ENCODE measurements around the gene HTR2B. TPM values are rescaled to one million over a fixed set of nuclear protein-coding genes. Genes with fewer than 3 reads are reported as not detected.

HTR2B gene
- polyA plus RNA-seq, 1 experiment = 1.2 TPM

DNA sequence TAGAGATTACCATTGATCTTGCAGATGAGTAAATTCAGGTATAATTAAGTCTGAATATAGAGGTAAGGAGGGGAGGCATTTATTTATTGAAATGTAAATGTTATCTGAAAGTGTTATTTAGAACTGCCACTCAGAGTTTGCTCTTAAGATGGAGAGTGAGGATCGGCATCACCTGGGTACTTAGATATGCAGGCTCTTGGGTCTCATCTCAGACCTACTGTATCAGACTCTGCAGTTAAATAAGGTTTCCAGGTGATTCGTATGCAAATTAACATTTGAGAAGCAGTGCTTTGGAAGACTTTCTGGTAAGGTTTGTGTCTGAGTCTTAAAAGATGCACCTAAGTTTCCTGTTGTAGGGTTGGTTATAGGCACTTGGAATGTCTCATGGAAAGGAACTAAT, 9.2 kb downstream of the HTR2B start:
- H3K9me3 ChIP-seq (ENCODE audit: control insufficient read depth, insufficient read depth, low read length) = no peaks in the 10 kb centered on the region
- H3K27ac ChIP-seq (ENCODE audit: low read depth, low read length) = no peak overlapping the region
- no peaks in the 10 kb centered on the region for H3K27me3 ChIP-seq (ENCODE audit: control insufficient read depth, insufficient read depth, low read length)
- TF ChIP-seq, protein P1, sequence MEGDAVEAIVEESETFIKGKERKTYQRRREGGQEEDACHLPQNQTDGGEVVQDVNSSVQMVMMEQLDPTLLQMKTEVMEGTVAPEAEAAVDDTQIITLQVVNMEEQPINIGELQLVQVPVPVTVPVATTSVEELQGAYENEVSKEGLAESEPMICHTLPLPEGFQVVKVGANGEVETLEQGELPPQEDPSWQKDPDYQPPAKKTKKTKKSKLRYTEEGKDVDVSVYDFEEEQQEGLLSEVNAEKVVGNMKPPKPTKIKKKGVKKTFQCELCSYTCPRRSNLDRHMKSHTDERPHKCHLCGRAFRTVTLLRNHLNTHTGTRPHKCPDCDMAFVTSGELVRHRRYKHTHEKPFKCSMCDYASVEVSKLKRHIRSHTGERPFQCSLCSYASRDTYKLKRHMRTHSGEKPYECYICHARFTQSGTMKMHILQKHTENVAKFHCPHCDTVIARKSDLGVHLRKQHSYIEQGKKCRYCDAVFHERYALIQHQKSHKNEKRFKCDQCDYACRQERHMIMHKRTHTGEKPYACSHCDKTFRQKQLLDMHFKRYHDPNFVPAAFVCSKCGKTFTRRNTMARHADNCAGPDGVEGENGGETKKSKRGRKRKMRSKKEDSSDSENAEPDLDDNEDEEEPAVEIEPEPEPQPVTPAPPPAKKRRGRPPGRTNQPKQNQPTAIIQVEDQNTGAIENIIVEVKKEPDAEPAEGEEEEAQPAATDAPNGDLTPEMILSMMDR (IDR thresholded peaks at IDR 0.05; ENCODE audit: low read depth, low read length) = no peak
- H3K4me3 ChIP-seq (ENCODE audit: low read depth, low read length) = no peak overlapping the region
- CTCF ChIA-PET = interaction anchor here (0.8 to 1.7 kb wide), 3 partner anchors 12 to 297 kb away, joined by 3 to 8 read pairs (median 4); no protein-coding TSS in a partner anchor
- no peak for DNase-seq (ENCODE audit: low read depth, low spot score)
- POLR2A ChIA-PET = interaction anchor here (0.7 kb wide), 1 partner anchor 8 kb away, joined by 4 read pairs; no protein-coding TSS in a partner anchor

DNA sequence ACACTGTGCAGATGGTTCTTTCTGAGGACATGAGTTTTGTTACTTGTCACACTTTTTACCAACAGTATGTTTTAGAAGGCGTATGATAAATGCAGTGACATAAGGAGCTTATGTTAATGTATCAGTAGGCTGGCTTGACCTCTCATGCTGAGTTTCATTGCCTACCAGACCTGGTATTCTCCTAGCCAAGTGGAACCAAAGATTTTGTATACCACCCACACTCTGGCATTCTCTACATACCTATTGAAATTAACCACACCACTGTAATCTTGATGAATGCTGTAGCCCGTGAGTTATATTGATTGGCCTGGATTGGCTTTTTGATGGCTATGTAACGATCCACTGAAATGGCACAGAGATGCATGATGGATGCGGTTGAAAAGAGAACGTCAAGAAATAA, 11.4 kb downstream of the HTR2B start:
- H3K27me3 ChIP-seq (ENCODE audit: control insufficient read depth, insufficient read depth, low read length) = no peaks in the 10 kb centered on the region
- H3K9me3 ChIP-seq (ENCODE audit: control insufficient read depth, insufficient read depth, low read length) = no peaks in the 10 kb centered on the region
- POLR2A ChIA-PET = no interaction called here
- TF ChIP-seq, protein P1 (IDR thresholded peaks at IDR 0.05; ENCODE audit: low read depth, low read length) = no peak
- CTCF ChIA-PET = interaction anchor here (2.4 to 4.0 kb wide), 3 partner anchors 9 to 113 kb away, joined by 9 to 34 read pairs (median 10); no protein-coding TSS in a partner anchor
- H3K27ac ChIP-seq (ENCODE audit: low read depth, low read length) = no peak overlapping the region
- no peak for DNase-seq (ENCODE audit: low read depth, low spot score)
- no peak overlapping the region for H3K4me3 ChIP-seq (ENCODE audit: low read depth, low read length)

DNA sequence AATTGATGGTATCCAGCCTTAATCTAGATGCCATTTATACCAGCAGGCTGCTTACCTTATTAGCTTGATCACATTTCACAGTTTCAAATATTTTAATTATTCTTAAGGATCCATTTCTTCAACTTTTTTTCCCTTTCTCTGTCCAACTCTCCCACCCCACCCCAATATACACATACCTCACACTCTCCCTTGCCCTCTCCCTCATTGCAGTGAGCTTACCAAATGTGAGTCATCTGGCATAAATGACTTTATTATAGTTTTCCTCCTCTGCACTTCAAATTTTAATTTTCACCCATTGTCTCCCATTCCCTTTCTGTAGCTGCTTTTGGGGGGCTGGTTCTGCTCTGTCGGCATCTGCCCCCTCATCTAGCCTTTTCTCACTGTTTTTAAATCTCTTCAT, 12.9 kb downstream of the HTR2B start:
- H3K27me3 ChIP-seq (ENCODE audit: control insufficient read depth, insufficient read depth, low read length) = no peaks in the 10 kb centered on the region
- TF ChIP-seq, protein P1 (IDR thresholded peaks at IDR 0.05; ENCODE audit: low read depth, low read length) = no peak
- ChIA-PET CTCF (interaction anchor here (0.9 to 4.0 kb wide), 11 partner anchors 8 to 341 kb away, joined by 3 to 34 read pairs (median 6); partner anchors contain the start of gene ARMC9), POLR2A (interaction anchor here (0.6 kb wide), 1 partner anchor 300 kb away, joined by 3 read pairs; no protein-coding TSS in a partner anchor)
- H3K4me3 ChIP-seq (ENCODE audit: low read depth, low read length) = no peak overlapping the region
- H3K27ac ChIP-seq (ENCODE audit: low read depth, low read length) = peak overlapping the region; percentile 12
- no peaks in the 10 kb centered on the region for H3K9me3 ChIP-seq (ENCODE audit: control insufficient read depth, insufficient read depth, low read length)
- no peak for DNase-seq (ENCODE audit: low read depth, low spot score)

DNA sequence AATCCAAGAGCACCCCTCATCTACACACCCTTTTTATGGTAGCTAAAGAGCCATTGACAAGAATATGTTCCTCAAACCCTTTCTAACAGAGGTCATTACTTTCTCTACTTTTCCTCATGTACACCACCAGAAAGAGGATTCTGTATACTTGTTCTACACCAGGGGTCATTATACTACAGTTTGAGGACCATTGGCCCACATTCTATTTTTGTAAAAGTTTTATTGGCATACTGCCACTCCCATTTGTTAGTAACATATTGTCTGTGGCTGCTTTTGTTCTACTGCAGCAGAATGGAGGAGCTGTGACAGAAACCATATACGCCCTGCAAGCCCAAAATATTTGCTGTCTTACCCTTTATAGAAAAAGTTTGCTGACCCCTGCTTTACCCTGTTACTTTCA, 14.3 kb downstream of the HTR2B start:
- POLR2A ChIA-PET = interaction anchor here (1.3 kb wide), 1 partner anchor 51 kb away, joined by 3 read pairs; no protein-coding TSS in a partner anchor
- H3K27ac ChIP-seq (ENCODE audit: low read depth, low read length) = no peak overlapping the region
- DNase-seq (ENCODE audit: low read depth, low spot score) = no peak

More for the DNA sequence above, 14.3 kb downstream of the HTR2B start:
- CTCF ChIA-PET = interaction anchor here (0.6 to 4.0 kb wide), 15 partner anchors 10 to 341 kb away, joined by 3 to 34 read pairs (median 4); no protein-coding TSS in a partner anchor
- TF ChIP-seq, protein P1 (IDR thresholded peaks at IDR 0.05; ENCODE audit: low read depth, low read length) = peak; percentile 47
- no peaks in the 10 kb centered on the region for H3K27me3 ChIP-seq (ENCODE audit: control insufficient read depth, insufficient read depth, low read length)
- no peaks in the 10 kb centered on the region for H3K9me3 ChIP-seq (ENCODE audit: control insufficient read depth, insufficient read depth, low read length)
- H3K4me3 ChIP-seq (ENCODE audit: low read depth, low read length) = no peak overlapping the region
